ENCODE measurements around the gene ZC3H4.
A peak's percentile ranks its signal among the peaks of the same experiment; 100 is the strongest.
"Not testable (repeated sequence)": the region's sequence is repeated elsewhere in the genome, so short reads cannot be mapped to it uniquely, and the experiment has no call there.

Gene ZC3H4

GRCh38 chr19:47112997-47113849, at the start of gene ZC3H4:
Gene ZC3H4 (minus strand): TSS chr19:47113776. CDS start chr19:47112584, 1,192 bp downstream.
- DNase-seq = peak; percentile 98

GRCh38 chr19:47161876-47162489, 48.4 kb upstream of the ZC3H4 start:
- DNase-seq = no peak

DNA sequence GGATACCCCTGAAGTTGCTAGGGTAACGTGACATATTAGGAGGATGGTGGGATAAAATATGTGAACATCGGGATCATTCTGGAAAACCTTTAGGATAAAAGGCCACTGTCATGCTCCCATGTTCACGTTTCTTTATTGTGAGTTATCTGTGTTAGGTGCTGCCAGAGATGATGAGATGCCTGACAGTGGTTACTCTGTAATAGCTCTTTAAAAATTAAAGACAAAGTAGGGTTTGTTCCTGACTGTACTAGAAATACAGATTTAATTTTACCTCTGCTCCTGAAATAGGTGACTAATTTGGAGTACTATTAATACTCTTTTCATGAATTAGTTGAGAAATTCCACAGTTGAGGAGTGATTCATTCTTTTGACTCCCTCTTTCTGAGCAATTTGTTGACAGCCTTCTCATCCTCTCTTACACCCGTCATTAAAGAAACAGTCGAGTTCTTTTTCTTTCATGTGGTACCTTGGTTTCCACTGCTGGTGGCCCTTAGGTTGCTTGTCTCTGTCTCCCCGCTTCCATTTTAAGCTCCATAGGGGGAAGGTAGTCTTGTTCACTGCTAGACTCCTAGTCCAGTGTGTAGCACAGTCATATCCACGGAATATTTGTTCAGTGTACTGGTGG, 45.4 kb upstream of the ZC3H4 start:
- peak; percentile 58 for DNase-seq

GRCh38 chr19:47158367-47158791, 44.8 kb upstream of the ZC3H4 start:
- no peak for DNase-seq

DNA sequence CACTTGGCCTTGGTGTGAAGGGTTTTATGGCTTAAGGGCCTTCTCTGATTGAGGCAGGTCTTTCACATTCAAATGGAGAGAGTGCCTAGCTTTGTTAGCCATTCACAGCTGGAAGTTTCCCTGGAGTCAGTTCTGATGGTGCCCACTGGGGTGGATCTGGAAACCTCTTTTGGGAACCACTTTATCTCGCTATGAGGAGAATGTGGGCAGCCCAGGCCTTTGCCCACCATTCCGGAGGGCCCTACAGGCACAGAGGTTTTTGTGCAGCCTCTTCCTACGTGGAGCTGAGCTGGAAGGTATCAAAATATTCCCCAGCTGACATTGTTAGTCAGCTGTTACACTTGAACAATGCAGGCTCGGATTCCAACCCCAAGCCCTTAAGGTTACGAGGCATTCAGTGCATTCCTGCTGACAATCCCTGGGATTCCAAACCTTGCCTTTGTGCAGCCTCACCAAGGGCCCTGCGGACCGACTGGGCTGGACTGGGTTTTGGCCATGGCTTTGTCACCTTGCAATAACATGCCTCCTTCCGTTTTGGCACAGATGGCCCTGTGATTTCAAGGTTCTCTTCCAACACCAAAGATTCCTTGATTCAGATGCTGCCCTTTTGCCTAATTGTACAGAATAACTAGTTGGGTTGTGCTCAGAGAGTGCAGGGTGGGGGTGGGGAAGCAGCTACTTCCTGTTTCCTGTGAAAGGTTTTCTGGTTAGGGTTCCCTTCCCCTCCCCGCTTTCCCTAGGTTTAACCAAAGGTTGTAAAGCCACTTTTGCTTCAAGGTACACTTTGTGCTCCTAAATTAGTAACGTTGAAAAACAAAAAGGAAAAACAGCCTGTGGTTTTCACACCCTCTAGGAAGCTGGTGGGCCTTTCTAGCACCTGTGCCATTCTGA, 44.1 kb upstream of the ZC3H4 start:
- DNase-seq = peak; percentile 78

- DNase-seq = peak; percentile 36
Measured at GRCh38 chr19:47156861-47157430, 43.4 kb upstream of the ZC3H4 start.

GRCh38 chr19:47155148-47155547, 41.6 kb upstream of the ZC3H4 start:
- DNase-seq = no peak

- no peak for DNase-seq
Measured at GRCh38 chr19:47153266-47153665, 39.7 kb upstream of the ZC3H4 start.

GRCh38 chr19:47152632-47153031, 39.1 kb upstream of the ZC3H4 start:
- no peak for DNase-seq

DNA sequence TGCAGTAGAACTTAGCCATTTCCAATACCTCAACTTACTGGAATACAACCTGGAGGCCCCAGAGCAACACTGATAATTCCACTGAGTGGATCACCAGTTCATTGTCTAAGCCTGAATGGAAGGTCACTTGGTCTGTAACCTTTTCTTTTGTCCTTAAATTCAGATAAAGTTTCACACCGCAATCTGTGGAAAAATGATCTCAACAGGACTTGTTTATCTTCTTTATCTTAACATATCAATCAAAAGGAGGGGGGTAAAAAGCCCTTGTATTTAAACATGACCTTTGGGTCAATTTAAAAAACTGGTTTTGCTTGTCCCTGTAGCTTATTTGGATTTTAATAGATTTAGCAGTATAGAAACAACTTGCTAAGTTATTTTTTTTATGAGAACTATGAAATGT, 38.6 kb upstream of the ZC3H4 start:
- DNase-seq = no peak

DNA sequence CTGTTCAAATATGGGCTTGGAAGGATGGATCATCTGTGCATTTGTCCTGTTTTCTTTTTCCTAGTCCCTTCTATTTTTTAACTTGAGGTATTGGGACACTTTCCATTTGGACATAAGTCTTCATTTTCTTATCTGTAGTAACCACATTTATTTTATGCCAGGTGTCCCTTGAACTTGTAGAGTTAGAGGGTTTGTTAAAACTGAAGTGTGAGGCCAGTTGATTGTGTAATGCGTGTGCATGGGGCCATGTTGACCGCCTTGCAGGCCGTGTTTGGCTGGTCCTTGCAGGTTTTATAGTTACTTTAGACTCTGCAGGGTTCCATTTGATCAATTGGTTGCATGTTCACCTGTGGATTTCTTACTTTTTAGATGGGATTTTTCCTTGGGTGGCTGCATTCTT, 38.1 kb upstream of the ZC3H4 start:
- DNase-seq = no peak

DNA sequence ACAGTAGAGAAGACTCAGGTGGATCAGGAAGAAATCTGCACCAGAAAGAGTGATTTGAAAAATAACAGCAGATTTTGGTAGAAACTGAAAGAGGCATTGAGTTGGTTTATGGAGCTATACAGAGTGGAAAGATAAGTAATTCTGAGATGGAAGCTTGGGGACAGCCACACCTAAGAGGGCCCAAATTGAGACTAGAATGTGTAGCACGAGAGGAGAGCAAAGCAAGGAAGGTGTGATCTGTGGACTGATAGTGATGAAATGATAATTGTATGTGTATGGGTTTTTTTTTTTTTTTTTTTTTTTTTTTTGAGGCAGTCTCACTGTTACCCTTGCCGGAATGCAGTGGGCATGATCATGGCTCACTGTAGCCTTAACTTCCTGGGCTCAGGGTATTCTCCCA, 33.3 kb upstream of the ZC3H4 start:
- DNase-seq = no peak

GRCh38 chr19:47145639-47146486, 32.3 kb upstream of the ZC3H4 start:
- peak; percentile 31 for DNase-seq

DNA sequence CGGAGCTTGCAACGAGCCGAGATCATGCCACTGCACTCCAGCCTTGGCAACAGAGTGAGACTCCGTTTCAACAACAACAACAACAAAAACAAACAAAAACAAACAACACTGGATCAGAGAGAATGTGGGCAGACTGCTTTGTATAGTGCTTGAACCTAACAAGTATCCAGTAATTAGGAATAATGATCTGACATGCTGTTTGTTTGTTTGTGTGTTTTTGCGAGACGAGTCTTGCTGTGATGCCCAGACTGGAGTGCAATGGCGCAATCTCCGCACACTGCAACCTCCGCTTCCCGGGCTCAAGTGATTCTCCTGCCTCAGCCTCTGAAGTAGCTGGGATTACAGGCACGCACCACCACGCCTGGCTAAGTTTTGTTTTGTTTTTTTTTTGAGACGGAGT, 31.1 kb upstream of the ZC3H4 start:
- no peak for DNase-seq

- no peak for DNase-seq
Measured at GRCh38 chr19:47143322-47144073, 29.9 kb upstream of the ZC3H4 start.

DNA sequence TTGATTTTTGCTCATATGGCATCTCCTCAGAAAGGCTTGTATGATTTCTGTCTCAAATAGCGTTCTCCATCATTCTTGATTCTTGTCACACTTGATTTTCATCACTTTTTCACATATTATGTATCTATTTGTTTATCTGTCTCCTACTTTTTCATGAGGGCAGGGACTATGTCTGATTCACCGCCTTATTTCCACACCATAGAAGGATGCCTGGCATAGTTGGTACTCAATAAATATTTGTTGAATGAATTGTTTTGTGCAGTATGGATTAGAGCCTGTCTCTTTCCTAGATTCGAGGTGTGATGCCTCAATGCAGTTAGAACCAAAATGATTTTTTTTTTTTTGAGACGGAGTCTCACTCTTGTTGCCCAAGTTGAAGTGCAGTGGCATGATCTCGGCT, 29.2 kb upstream of the ZC3H4 start:
- no peak for DNase-seq

GRCh38 chr19:47141695-47142094, 28.1 kb upstream of the ZC3H4 start:
- DNase-seq = no peak

DNA sequence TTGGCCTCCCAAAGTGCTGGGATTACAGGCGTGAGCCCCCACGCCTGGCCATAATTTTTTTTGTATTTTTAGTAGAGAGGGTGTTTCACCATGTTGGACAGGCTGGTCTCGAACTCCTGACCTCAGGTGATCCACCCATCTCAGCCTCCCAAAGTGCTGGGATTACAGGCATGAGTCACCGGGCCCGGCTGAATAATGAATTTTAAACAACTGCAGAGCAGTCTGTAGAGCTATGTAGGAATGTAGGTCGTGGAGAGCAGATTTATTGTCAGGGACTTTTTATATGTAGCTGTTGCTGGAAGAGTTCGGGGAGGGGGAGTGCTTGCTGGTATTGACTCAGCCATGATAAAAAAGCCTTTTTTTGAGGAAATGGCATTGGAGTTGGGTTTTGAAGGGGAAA, 27.7 kb upstream of the ZC3H4 start:
- not testable (repeated sequence) for DNase-seq

DNA sequence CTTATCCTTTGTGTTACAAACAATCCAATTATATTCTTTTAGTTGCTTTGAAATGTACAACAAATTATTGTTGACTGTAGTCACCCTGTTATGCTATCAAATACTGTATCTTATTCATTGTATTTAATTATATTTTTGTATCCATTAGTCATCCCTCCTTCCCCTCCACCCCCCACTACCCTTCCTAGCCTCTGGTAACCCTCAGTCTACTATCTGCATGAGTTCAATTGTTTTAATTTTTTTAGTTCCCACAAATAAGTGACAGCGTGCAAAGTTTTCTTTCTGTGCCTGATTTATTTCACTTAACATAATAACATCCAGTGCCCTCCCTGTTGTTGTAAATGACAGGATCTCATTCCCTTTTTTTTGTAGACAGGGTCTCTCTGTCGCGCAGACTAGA, 21.6 kb upstream of the ZC3H4 start:
- no peak for DNase-seq

- DNase-seq = no peak
Measured at GRCh38 chr19:47134545-47134944, 21.0 kb upstream of the ZC3H4 start.

- DNase-seq = no peak
Measured at GRCh38 chr19:47133021-47133471, 19.5 kb upstream of the ZC3H4 start.

Data from CD4-positive, alpha-beta T cell treated with Interleukin-17A for 4 hours (primary cell).